Endothelial cell (in vitro differentiated cells): ENCODE measurements around the gene NPIPB4. TPM values are rescaled to one million over a fixed set of nuclear protein-coding genes. Genes with fewer than 3 reads are reported as not detected.
"Not testable (repeated sequence)": the region's sequence is repeated elsewhere in the genome, so short reads cannot be mapped to it uniquely, and the experiment has no call there.

Experiments used
- DNase-seq: peaks from one replicate; pipeline ENCODE4 v3.0.0; 2021; ENCODE audit warnings: low spot score
- H3K27ac Mint-ChIP-seq: one replicate; pipeline ENCODE4 v1.8.0; 2021; ENCODE audit warnings: mixed read lengths, inconsistent platforms; ENCODE audit not compliant: unreplicated experiment
- H3K27me3 Mint-ChIP-seq: one replicate; pipeline ENCODE4 v1.8.0; 2021; ENCODE audit warnings: mild to moderate bottlenecking, moderate library complexity, mixed read lengths, inconsistent platforms; ENCODE audit not compliant: unreplicated experiment
- H3K36me3 Mint-ChIP-seq: one replicate; pipeline ENCODE4 v1.8.0; 2021; ENCODE audit warnings: mild to moderate bottlenecking, low read depth, mixed read lengths, inconsistent platforms; ENCODE audit not compliant: unreplicated experiment
- H3K4me1 Mint-ChIP-seq: one replicate; pipeline ENCODE4 v1.8.0; 2021; ENCODE audit warnings: mild to moderate bottlenecking, mixed read lengths, inconsistent platforms; ENCODE audit not compliant: unreplicated experiment
- H3K4me3 Mint-ChIP-seq: one replicate; pipeline ENCODE4 v1.8.0; 2021; ENCODE audit warnings: mild to moderate bottlenecking, mixed read lengths, inconsistent platforms; ENCODE audit not compliant: unreplicated experiment
- H3K9me3 Mint-ChIP-seq: one replicate; pipeline ENCODE4 v1.8.0; 2021; ENCODE audit warnings: mixed read lengths, inconsistent platforms; ENCODE audit not compliant: unreplicated experiment
- long read RNA-seq: library from polyadenylated mRNA; unstranded; transcript quantifications from one replicate; pipeline ENCODE4 v2.0.0, GENCODE V29; 2020; ENCODE audit not compliant: unreplicated experiment
- total RNA-seq: library from RNA; stranded (reverse); fragmentation: NEBNext Ultra II Directional; extraction: Animal tissue kit (Norgen Biotek cat#: 25700); gene quantifications from one replicate; pipeline ENCODE4 v1.2.1, GENCODE V29; 2021; ENCODE audit not compliant: unreplicated experiment

The NPIPB4 gene
- total RNA-seq: 104 TPM
- long read RNA-seq: 0 reads

DNA sequence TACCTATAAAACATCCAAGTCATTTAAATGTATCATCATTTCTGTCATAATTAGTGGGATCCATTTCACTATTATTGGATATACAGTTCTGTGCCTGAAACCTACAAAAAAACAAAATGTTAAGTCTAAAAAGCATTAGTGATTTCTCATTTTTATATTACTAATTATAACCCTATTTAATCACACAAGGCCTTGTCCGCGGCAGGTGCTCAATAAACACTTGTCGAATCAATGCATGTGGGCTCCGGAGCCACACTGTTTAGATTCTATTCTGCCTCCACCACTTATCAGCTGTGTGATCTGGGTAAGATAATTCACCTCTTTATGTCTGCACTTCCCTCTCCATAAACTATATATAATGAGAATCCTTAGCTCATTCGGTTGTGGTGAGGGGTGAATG lies at the start of gene NPIPB4:
TSS of gene NPIPB4 (minus strand) at position 101 of the 400 bp plus-strand sequence. CDS start 378 bp downstream, outside the sequence.
- not testable (repeated sequence) for H3K36me3 Mint-ChIP-seq, H3K4me3 Mint-ChIP-seq, H3K27me3 Mint-ChIP-seq, DNase-seq, H3K4me1 Mint-ChIP-seq, H3K27ac Mint-ChIP-seq, H3K9me3 Mint-ChIP-seq

DNA sequence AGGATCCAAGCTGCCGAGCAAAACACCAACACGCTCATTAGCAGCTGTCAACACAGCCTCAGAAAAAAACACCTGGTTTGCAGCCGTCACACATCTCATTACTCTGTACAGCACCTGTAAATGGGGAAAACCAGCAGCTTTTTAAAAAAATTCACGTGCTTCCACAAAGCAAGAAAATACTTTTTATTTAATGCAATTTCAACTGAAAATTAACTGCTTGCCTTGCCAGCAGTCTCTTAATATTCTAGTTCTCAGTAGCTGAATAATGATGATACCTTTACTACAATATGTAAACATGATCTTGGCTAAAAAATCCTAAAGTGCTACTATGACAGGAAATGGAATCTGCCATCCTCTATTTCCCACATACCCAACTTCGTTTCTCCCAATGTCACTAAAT lies 41.4 kb upstream of the NPIPB4 start:
- H3K4me3 Mint-ChIP-seq, H3K4me1 Mint-ChIP-seq, H3K9me3 Mint-ChIP-seq, DNase-seq, H3K27me3 Mint-ChIP-seq, H3K36me3 Mint-ChIP-seq, H3K27ac Mint-ChIP-seq: not testable (repeated sequence)

DNA sequence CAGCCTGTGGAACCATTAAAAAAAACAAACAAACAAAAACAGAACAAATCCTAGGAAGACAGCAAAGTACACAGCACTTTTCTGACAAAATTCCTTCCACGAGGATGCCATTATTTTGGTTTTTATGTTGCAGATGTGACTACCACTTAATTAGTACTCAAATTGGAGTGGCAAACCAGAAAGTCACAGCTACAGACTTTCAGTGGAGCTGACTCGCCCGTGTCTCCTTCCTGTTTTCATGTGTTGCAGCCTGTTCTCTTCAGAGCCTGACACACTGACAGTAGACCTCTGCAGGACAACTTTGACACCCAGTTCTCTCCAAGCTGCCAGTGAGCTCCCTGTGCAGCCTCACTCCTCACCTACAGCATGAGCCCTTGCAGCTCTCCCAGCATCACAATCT lies 24.4 kb upstream of the NPIPB4 start:
- H3K4me3 Mint-ChIP-seq, DNase-seq, H3K36me3 Mint-ChIP-seq, H3K4me1 Mint-ChIP-seq, H3K9me3 Mint-ChIP-seq, H3K27ac Mint-ChIP-seq, H3K27me3 Mint-ChIP-seq: not testable (repeated sequence)

DNA sequence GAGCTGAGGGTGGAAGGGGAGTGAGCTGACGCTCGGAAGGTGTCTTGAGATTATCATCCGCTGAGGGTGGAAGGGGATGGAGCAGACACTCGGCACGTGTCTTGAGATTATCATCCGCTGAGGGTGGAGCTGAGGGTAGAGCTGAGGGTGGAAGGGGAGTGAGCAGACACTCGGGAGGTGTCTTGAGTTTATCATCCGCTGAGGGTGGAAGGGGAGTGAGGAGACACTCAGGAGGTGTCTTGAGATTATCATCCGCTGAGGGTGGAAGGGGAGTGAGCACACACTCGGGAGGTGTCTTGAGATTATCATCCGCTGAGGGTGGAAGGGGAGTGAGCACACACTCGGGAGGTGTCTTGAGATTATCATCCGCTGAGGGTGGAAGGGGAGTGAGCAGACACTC lies 20.4 kb downstream of the NPIPB4 start:
- H3K4me3 Mint-ChIP-seq, H3K36me3 Mint-ChIP-seq, H3K27ac Mint-ChIP-seq, H3K9me3 Mint-ChIP-seq, H3K27me3 Mint-ChIP-seq, DNase-seq, H3K4me1 Mint-ChIP-seq: not testable (repeated sequence)

DNA sequence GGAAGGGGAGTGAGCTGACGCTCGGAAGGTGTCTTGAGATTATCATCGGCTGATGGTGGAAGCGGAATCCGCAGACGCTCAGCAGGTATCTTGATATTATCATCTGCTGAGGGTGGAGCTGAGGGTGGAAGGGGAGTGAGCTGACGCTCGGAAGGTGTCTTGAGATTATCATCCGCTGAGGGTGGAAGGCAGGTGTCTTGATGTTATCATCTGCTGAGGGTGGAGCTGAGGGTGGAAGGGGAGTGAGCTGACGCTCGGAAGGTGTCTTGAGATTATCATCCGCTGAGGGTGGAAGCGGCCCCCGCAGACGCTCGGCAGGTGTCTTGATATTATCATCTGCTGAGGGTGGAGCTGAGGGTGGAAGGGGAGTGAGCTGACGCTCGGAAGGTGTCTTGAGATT lies 21.2 kb downstream of the NPIPB4 start:
- H3K27me3 Mint-ChIP-seq, H3K4me1 Mint-ChIP-seq, H3K27ac Mint-ChIP-seq, H3K9me3 Mint-ChIP-seq, DNase-seq, H3K36me3 Mint-ChIP-seq, H3K4me3 Mint-ChIP-seq: not testable (repeated sequence)

DNA sequence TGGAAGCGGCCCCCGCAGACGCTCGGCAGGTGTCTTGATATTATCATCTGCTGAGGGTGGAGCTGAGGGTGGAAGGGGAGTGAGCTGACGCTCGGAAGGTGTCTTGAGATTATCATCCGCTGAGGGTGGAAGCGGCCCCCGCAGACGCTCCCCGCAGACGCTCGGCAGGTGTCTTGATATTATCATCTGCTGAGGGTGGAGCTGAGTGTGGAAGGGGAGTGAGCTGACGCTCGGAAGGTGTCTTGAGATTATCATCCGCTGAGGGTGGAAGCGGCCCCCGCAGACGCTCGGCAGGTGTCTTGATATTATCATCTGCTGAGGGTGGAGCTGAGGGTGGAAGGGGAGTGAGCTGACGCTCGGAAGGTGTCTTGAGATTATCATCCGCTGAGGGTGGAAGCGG lies 21.8 kb downstream of the NPIPB4 start:
- not testable (repeated sequence) for H3K9me3 Mint-ChIP-seq, H3K27ac Mint-ChIP-seq, H3K36me3 Mint-ChIP-seq, H3K4me3 Mint-ChIP-seq, H3K4me1 Mint-ChIP-seq, H3K27me3 Mint-ChIP-seq, DNase-seq

DNA sequence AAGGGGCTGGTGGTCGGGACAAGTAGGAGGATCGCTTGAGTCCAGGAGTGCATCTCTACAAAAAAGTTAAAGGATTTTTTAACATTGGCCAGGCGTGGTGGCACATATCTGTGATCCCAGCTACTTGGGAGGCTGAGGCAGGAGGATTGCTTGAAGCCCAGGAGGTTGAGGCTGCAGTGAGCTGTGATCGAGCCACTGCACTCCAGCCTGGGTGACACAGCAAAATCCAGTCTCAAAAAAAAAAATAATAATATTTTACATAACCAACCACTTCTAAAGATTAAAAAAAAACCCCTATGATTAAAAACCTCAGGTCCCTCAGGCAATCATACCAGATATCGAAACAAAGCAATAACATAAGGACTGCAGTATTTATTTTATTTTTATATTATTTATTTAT lies 23.3 kb downstream of the NPIPB4 start:
- H3K27me3 Mint-ChIP-seq, H3K4me3 Mint-ChIP-seq, H3K36me3 Mint-ChIP-seq, H3K4me1 Mint-ChIP-seq, H3K27ac Mint-ChIP-seq, H3K9me3 Mint-ChIP-seq, DNase-seq: not testable (repeated sequence)

DNA sequence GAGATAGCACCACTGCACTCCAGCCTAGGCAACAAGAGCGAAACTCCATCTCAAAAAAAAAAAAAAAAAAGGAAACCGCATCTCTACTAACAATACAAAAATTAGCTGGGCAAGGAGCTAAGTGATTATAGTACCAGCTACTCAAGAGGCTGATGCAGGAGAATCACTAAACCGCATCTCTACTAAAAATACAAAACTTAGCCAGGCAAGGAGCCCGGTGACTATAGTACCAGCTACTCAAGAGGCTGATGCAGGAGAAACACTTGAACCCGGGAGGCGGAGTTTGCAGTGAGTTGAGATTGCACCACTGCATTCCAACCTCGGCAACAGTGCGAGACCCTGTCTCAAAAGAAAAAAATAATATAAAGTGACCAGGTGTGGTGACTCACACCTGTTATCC lies 27.6 kb downstream of the NPIPB4 start:
- H3K9me3 Mint-ChIP-seq, DNase-seq, H3K36me3 Mint-ChIP-seq, H3K4me1 Mint-ChIP-seq, H3K27me3 Mint-ChIP-seq, H3K4me3 Mint-ChIP-seq, H3K27ac Mint-ChIP-seq: not testable (repeated sequence)

DNA sequence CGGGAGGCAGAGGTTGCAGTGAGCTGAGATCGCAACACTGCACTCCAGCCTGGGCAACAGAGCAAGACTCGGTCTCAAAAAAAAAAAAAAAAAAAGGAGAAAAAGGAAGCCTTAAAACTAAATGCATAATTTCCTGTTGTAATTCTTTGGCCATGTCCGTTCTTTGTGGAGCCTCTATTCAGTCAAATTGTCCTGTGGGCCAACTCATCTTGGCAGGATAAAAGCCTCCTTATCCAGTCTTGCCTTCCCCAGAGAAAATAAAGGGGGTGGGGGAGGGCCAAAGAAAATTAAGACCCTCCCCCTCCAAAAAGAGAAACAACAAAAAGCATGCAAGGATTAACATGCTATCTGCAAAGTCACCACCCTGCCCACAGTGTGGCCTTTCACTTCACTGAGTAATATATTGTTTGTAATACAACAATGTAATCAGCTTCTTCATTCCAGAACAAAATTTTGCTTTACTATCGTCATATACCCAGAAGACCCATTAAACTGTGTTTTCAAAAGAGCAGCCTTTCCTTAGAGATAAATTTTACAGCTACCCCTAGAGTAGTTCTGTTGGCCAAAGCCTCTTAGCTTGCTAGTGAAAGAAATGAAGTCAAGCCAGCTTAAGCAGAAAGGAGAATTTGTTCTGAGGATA lies 31.4 kb downstream of the NPIPB4 start:
- not testable (repeated sequence) for DNase-seq, H3K9me3 Mint-ChIP-seq, H3K36me3 Mint-ChIP-seq, H3K4me3 Mint-ChIP-seq, H3K27ac Mint-ChIP-seq, H3K27me3 Mint-ChIP-seq, H3K4me1 Mint-ChIP-seq

DNA sequence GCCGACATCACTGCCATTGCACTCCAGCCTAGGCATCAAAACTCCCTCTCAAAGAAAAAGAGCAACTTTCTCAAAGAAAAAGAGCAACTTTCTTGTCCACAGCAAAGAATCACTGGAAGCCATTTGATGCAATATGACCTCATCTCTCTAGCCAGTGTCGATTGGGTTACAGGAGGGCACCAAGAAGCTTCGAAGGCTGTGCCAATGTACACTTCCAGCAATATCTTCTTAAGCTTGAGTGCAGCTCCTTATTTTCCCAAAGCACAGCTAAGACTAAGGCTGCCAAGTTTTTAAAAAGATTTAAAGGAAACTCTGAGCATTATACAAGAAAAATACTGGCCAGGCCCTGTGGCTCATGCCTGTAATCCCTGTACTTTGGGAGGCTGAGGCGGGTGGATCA lies 32.0 kb downstream of the NPIPB4 start:
- H3K27me3 Mint-ChIP-seq, H3K27ac Mint-ChIP-seq, H3K4me1 Mint-ChIP-seq, H3K9me3 Mint-ChIP-seq, H3K4me3 Mint-ChIP-seq, DNase-seq, H3K36me3 Mint-ChIP-seq: not testable (repeated sequence)

DNA sequence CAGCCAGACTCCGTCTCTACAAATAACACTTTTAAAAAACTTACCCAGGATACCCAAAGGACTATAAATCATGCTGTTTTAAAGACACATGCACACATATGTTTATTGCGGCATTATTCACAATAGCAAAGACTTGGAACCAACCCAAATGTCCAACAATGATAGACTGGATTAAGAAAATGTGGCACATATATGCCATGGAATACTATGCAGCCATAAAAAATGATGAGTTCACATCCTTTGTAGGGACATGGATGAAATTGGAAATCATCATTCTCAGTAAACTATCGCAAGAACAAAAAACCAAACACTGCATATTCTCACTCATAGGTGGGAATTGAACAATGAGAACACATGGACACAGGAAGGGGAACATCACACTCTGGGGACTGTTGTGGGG lies 34.3 kb downstream of the NPIPB4 start:
- DNase-seq, H3K9me3 Mint-ChIP-seq, H3K4me3 Mint-ChIP-seq, H3K36me3 Mint-ChIP-seq, H3K4me1 Mint-ChIP-seq, H3K27me3 Mint-ChIP-seq, H3K27ac Mint-ChIP-seq: not testable (repeated sequence)

DNA sequence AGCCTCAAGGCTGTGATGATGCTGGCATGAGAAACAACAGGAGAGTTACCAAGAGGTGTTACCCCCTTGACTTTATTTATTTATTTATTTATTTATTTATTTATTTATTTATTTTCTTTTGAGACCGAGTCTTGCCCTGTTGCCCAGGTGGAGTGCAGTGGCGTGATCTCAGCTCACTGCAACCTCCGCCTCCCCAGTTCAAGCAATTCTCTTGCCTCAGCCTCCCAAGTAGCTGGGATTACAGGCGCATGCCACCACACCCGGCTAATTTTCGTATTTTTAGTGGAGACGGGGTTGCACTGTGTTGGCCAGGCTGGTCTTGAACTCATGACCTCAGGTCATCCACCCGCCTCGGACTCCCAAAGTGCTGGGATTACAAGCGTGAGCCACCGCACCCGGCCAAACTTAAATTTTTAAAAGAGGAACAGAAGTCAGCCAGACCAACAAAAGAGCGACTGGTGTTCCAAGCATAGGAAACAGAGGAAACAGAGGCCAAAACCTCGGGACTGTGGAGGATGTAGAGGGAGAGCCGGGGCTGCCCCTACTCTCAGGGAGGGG lies 36.6 kb downstream of the NPIPB4 start:
- H3K9me3 Mint-ChIP-seq, H3K27me3 Mint-ChIP-seq, DNase-seq, H3K36me3 Mint-ChIP-seq, H3K4me1 Mint-ChIP-seq: not testable (repeated sequence)
- Mint-ChIP-seq H3K4me3 (peak overlapping the region; percentile 94), H3K27ac (peak overlapping the region; percentile 97)
